A673 (cell line): ENCODE measurements around the gene THNSL1. TPM values are rescaled to one million over a fixed set of nuclear protein-coding genes. Genes with fewer than 3 reads are reported as not detected.

Experiments used
- BruUV-seq: library from RNA; stranded (reverse); fragments of 400-500 nt; replicated peaks from 2 replicates; lab custom pipeline; 2021; lab: Mats Ljungman, UMichigan
- CTCF ChIA-PET: fragments of 300-600 bp; sonication (Branson Sonifier 250); formaldehyde crosslinking; loops from one replicate; lab custom pipeline; 2022; ENCODE audit warnings: antibody characterized with exemption; lab: Charles Lee
- POLR2A ChIA-PET: fragments of 300-600 bp; sonication (Branson Sonifier 250); formaldehyde crosslinking; loops from one replicate; lab custom pipeline; 2022; ENCODE audit warnings: antibody characterized with exemption; ENCODE audit not compliant: low non-redundant PET; lab: Charles Lee
- DNase-seq: peaks from one replicate; pipeline ENCODE4 v3.0.0-alpha.2; 2015; ENCODE audit warnings: low spot score
- H3K27ac ChIP-seq: fragments of 200-600 bp; sonication (generic); 2 replicates; pipeline ENCODE4 v1.5.1; 2016; ENCODE audit warnings: mixed run types, low read depth, mild to moderate bottlenecking, mixed read lengths, antibody characterized with exemption, low read length; ENCODE audit not compliant: poor library complexity, severe bottlenecking
- H3K27me3 ChIP-seq: fragments of 200-600 bp; sonication (generic); replicated peaks from 2 replicates; pipeline ENCODE4 v1.6.1; 2017; ENCODE audit warnings: mixed run types, low read depth, mild to moderate bottlenecking, mixed read lengths, antibody characterized with exemption, low read length; ENCODE audit not compliant: insufficient read depth, poor library complexity
- H3K36me3 ChIP-seq: fragments of 200-600 bp; sonication (generic); 2 replicates; pipeline ENCODE4 v1.6.1; 2016; ENCODE audit warnings: mixed run types, mild to moderate bottlenecking, mixed read lengths, antibody characterized with exemption, low read length; ENCODE audit not compliant: insufficient read depth, poor library complexity, severe bottlenecking
- H3K4me1 ChIP-seq: fragments of 200-600 bp; sonication (generic); 2 replicates; pipeline ENCODE4 v1.6.1; 2017; ENCODE audit warnings: mixed run types, mild to moderate bottlenecking, mixed read lengths, antibody characterized with exemption, low read length; ENCODE audit not compliant: insufficient read depth, poor library complexity, severe bottlenecking
- H3K4me3 ChIP-seq: fragments of 200-600 bp; sonication (generic); 2 replicates; pipeline ENCODE4 v1.5.1; 2016; ENCODE audit warnings: low read depth, mixed run types, mild to moderate bottlenecking, mixed read lengths, low read length; ENCODE audit not compliant: poor library complexity, severe bottlenecking
- H3K9me3 ChIP-seq: fragments of 200-600 bp; sonication (generic); 2 replicates; pipeline ENCODE4 v1.6.1; 2016; ENCODE audit warnings: mixed run types, low read depth, mild to moderate bottlenecking, mixed read lengths, antibody characterized with exemption, low read length; ENCODE audit not compliant: poor library complexity, severe bottlenecking
- CTCF ChIP-seq: fragments of 300-800, 200-600 bp; sonication (generic); conservative IDR thresholded peaks from 2 replicates; pipeline ENCODE4 v1.5.1; 2017; ENCODE audit warnings: low read depth, mild to moderate bottlenecking, antibody characterized with exemption, low read length, moderate library complexity, mixed read lengths
- EZH2 ChIP-seq: fragments of 200-600 bp; sonication (generic); IDR thresholded peaks from 2 replicates; pipeline ENCODE4 v1.6.1; 2017; ENCODE audit warnings: borderline replicate concordance, low read depth, mild to moderate bottlenecking, mixed read lengths, antibody characterized with exemption, low read length; ENCODE audit not compliant: poor library complexity, severe bottlenecking
- intact Hi-C: fragments of 100-400 bp; cut with micrococcal nuclease; formaldehyde crosslinking; loops from one replicate; pipeline ENCODE4 v1.10.0; 2022; ENCODE audit not compliant: unreplicated experiment
- total RNA-seq: library from RNA; stranded (reverse); gene quantifications from 2 replicates; pipeline ENCODE4 v1.2.3, GENCODE V29; 2021

Gene THNSL1
- total RNA-seq, 1 experiment from 2014 or later = 7.1 TPM

GRCh38 chr10:24984906-24985305 lies 31.5 kb upstream of the THNSL1 start:
- no TSS peak for BruUV-seq
- Histone ChIP-seq H3K27me3 (no peaks in the 10 kb centered on the region), H3K27ac (no peak overlapping the region), H3K4me1 (no peaks in the 10 kb centered on the region), H3K4me3 (no peak overlapping the region), H3K9me3 (no peaks in the 10 kb centered on the region), H3K36me3 (no peaks in the 10 kb centered on the region)
- POLR2A ChIA-PET = no interaction called here
- DNase-seq = no peak
- CTCF ChIA-PET = no interaction called here
- intact Hi-C loops = no loop called here
- TF ChIP-seq EZH2 = no peak
- no peak for TF ChIP-seq CTCF

- DNase-seq = no peak
- no peaks in the 10 kb centered on the region for H3K36me3 ChIP-seq
- no peak overlapping the region for H3K4me3 ChIP-seq
- no TSS peak for BruUV-seq
- H3K4me1 ChIP-seq = no peaks in the 10 kb centered on the region
- POLR2A ChIA-PET = no interaction called here
- TF ChIP-seq EZH2 (no peak), CTCF (no peak)
- H3K9me3 ChIP-seq = no peaks in the 10 kb centered on the region
- CTCF ChIA-PET = interaction anchor here (0.6 to 1.1 kb wide), 2 partner anchors 346 to 426 kb away, joined by 3 read pairs; no protein-coding TSS in a partner anchor
- intact Hi-C loops = no loop called here
- H3K27me3 ChIP-seq = no peaks in the 10 kb centered on the region
- H3K27ac ChIP-seq = no peak overlapping the region
Observed at GRCh38 chr10:24988831-24989640, 27.4 kb upstream of the THNSL1 start.

GRCh38 chr10:24989867-24990266 lies 26.5 kb upstream of the THNSL1 start:
- Histone ChIP-seq H3K4me3 (no peak overlapping the region), H3K9me3 (no peaks in the 10 kb centered on the region), H3K27ac (no peak overlapping the region), H3K4me1 (no peaks in the 10 kb centered on the region), H3K27me3 (no peaks in the 10 kb centered on the region), H3K36me3 (no peaks in the 10 kb centered on the region)
- ChIA-PET CTCF (interaction anchor here (0.6 to 1.1 kb wide), 2 partner anchors 347 to 426 kb away, joined by 3 read pairs; no protein-coding TSS in a partner anchor), POLR2A (no interaction called here)
- intact Hi-C loops = loop anchor here (5.0 kb wide), 2 partner anchors 348 to 373 kb away; no protein-coding TSS in a partner anchor
- no TSS peak for BruUV-seq
- TF ChIP-seq EZH2 (no peak), CTCF (no peak; the same call in 1 of the 2 replicates)
- no peak for DNase-seq
